A549 treated with Hydrocortisone at 1 μM for 4 hours (cell line): ENCODE measurements around the gene DUOX2. TPM values are rescaled to one million over a fixed set of nuclear protein-coding genes. Genes with fewer than 3 reads are reported as not detected.

ENCODE experiments used
- total RNA-seq: library from RNA; stranded (reverse); fragments of 200-300 nt; extraction: Qiagen RNA extraction; gene quantifications from 5 replicates; pipeline ENCODE4 v1.2.3, GENCODE V29; 2022

Gene DUOX2
- total RNA-seq: 0.02 to 0.06 TPM (median 0.03 TPM) in 5 replicates

GRCh38 chr15:45114076-45114750, at the start of gene DUOX2, which contains the start of gene DUOXA2:
DUOX2 (minus strand) TSS chr15:45114172; CDS start chr15:45113411, 761 bp downstream.
DUOXA2 (plus strand) TSS chr15:45114326; CDS start chr15:45114606, 280 bp downstream.

GRCh38 chr15:45129651-45130129, 15.7 kb upstream of the DUOX2 start, which contains the start of the genes DUOX1 and DUOXA1:
DUOX1 (plus strand) TSS chr15:45129994; CDS start chr15:45131967, 1,973 bp downstream.
DUOXA1 (minus strand) TSS chr15:45129879; CDS start chr15:45123014, 6,865 bp downstream.

Other genes with a start within 250 kb of the DUOX2 start
- not detected in 5 replicates for gene TERB2, start 157.5 kb downstream of the DUOX2 start, total RNA-seq
- 29.6 to 37.1 TPM (median 32.8 TPM) in 5 replicates for gene SORD, start 91.0 kb downstream of the DUOX2 start, total RNA-seq
- not detected in 5 replicates for gene DUOXA2, start 154 bp upstream of the DUOX2 start, total RNA-seq
- 0.07 to 0.18 TPM (median 0.08 TPM) in 5 replicates for gene DUOXA1, start 15.7 kb upstream of the DUOX2 start, total RNA-seq
- gene DUOX1, start 15.8 kb upstream of the DUOX2 start, total RNA-seq: 0.02 to 0.10 TPM in 2 of 5 replicates, not detected in the others
- 0.36 to 0.88 TPM (median 0.44 TPM) in 5 replicates for gene SHF, start 73.8 kb upstream of the DUOX2 start, total RNA-seq
- not detected in 5 replicates for gene SLC28A2, start 138.1 kb upstream of the DUOX2 start, total RNA-seq